Measurements from ENCODE around the gene APRT. TPM values are rescaled to one million over a fixed set of nuclear protein-coding genes. Genes with fewer than 3 reads are reported as not detected.
"Not testable (repeated sequence)": the region's sequence is repeated elsewhere in the genome, so short reads cannot be mapped to it uniquely, and the experiment has no call there.

The APRT gene
- polyA plus RNA-seq, 4 donors, result 80.7 to 126 (median 87.1) TPM

GRCh38 chr16:88790312-88791211 is 21.2 kb downstream of the APRT start:
- DNase-seq (ENCODE audit: low read depth in 4 of 4, low spot score in 3 of 4), result no peak

- DNase-seq (ENCODE audit: low read depth in 4 of 4, low spot score in 3 of 4), result no peak
These were observed 22.1 kb downstream of the APRT start for GRCh38 chr16:88789594-88789993.

- DNase-seq (ENCODE audit: low read depth in 4 of 4, low spot score in 3 of 4), result not testable (repeated sequence)
These were observed 23.0 kb downstream of the APRT start for GRCh38 chr16:88788749-88789148.

GRCh38 chr16:88787579-88788314 is 24.0 kb downstream of the APRT start:
- no peak for DNase-seq (ENCODE audit: low read depth in 4 of 4, low spot score in 3 of 4)

GRCh38 chr16:88785106-88785924 is 26.4 kb downstream of the APRT start, which contains the start of gene PIEZO1:
Gene PIEZO1, minus strand, starts transcription at chr16:88785220. Its CDS starts 256 bp downstream, at chr16:88784964.
- no peak for DNase-seq (ENCODE audit: low read depth in 4 of 4, low spot score in 3 of 4)

- DNase-seq (ENCODE audit: low read depth in 4 of 4, low spot score in 3 of 4), result no peak
These were observed 26.9 kb downstream of the APRT start for GRCh38 chr16:88784856-88785105.

GRCh38 chr16:88784074-88784855 is 27.5 kb downstream of the APRT start:
- DNase-seq (ENCODE audit: low read depth in 4 of 4, low spot score in 3 of 4), result no peak

- DNase-seq (ENCODE audit: low read depth in 4 of 4, low spot score in 3 of 4), result no peak
These were observed 28.2 kb downstream of the APRT start for GRCh38 chr16:88783391-88784073.

GRCh38 chr16:88782454-88783390 is 29.0 kb downstream of the APRT start:
- DNase-seq (ENCODE audit: low read depth in 4 of 4, low spot score in 3 of 4), result no peak

- DNase-seq (ENCODE audit: low read depth in 4 of 4, low spot score in 3 of 4), result no peak
These were observed 30.3 kb downstream of the APRT start for GRCh38 chr16:88781140-88782077.

- no peak for DNase-seq (ENCODE audit: low read depth in 4 of 4, low spot score in 3 of 4)
These were observed 31.3 kb downstream of the APRT start for GRCh38 chr16:88780142-88781062.

GRCh38 chr16:88779406-88780141 is 32.2 kb downstream of the APRT start:
- DNase-seq (ENCODE audit: low read depth in 4 of 4, low spot score in 3 of 4), result no peak

GRCh38 chr16:88778541-88779065 is 33.1 kb downstream of the APRT start:
- no peak for DNase-seq (ENCODE audit: low read depth in 4 of 4, low spot score in 3 of 4)

- DNase-seq (ENCODE audit: low read depth in 4 of 4, low spot score in 3 of 4), result no peak
These were observed 33.5 kb downstream of the APRT start for GRCh38 chr16:88778271-88778525.

- DNase-seq (ENCODE audit: low read depth in 4 of 4, low spot score in 3 of 4), result no peak
These were observed 34.1 kb downstream of the APRT start for GRCh38 chr16:88777471-88778270.
